HCT116 (cell line): ENCODE results near the gene GTF2I. TPM values are rescaled to one million over a fixed set of nuclear protein-coding genes. Genes with fewer than 3 reads are reported as not detected.

Experiments used
- ATAC-seq: fragments of 200-7000 bp; cut with Tn5 transposase; 2 replicates; pipeline ENCODE4 v1.9.1; 2020; ENCODE audit warnings: mild to moderate bottlenecking, moderate library complexity
- BruUV-seq: library from RNA; stranded (reverse); fragments of 400-500 nt; replicated peaks from 2 replicates; lab custom pipeline; 2021; lab: Mats Ljungman, UMichigan
- CTCF ChIA-PET: fragments of 300-600 bp; sonication (Branson Sonifier 250); formaldehyde crosslinking; loops from one replicate; lab custom pipeline; 2021; ENCODE audit warnings: antibody characterized with exemption; lab: Charles Lee
- POLR2A ChIA-PET: fragments of 300-600, 350-600 bp; sonication (Branson Sonifier 250); formaldehyde crosslinking; loops from one replicate; lab custom pipeline; 2021; ENCODE audit warnings: antibody characterized with exemption; lab: Charles Lee
- RAD21 ChIA-PET, 2 experiments: fragments of 300-600 bp; sonication (Branson Sonifier 250); formaldehyde crosslinking; loops; one replicate each; lab custom pipeline; 2023; ENCODE audit warnings: low total read pairs in 2 of 2; ENCODE audit not compliant: uncharacterized antibody in 2 of 2, unreplicated experiment in 2 of 2, low non-redundant PET in 1 of 2; lab: Charles Lee
- DNase-seq: peaks from one replicate; pipeline ENCODE4 v3.0.0-alpha.2; 2010; ENCODE audit warnings: low read depth, low spot score
- H2AFZ ChIP-seq: fragments of 200-600 bp; shearing (Covaris generic), sonication (generic); 2 replicates; pipeline ENCODE4 v1.6.1; 2017; ENCODE audit warnings: low read depth, mixed run types, mixed read lengths, antibody characterized with exemption, low read length; ENCODE audit not compliant: poor library complexity, severe bottlenecking
- H3K27ac ChIP-seq: 2 replicates; pipeline ENCODE4 v1.5.1; 2012; ENCODE audit warnings: low read depth, low read length
- H3K27me3 ChIP-seq: fragments of 200-600 bp; sonication (generic); 2 replicates; pipeline ENCODE4 v1.6.1; 2016; ENCODE audit warnings: mixed run types, low read length, mixed read lengths; ENCODE audit not compliant: insufficient read depth
- H3K36me3 ChIP-seq, 2 experiments: fragments of 200-500 bp in 1 of 2; fragments of 200-600 bp in 1 of 2; sonication (Bioruptor generic) in 1 of 2; sonication (generic) in 1 of 2; 2 replicates each; pipeline versions ENCODE4 v1.5.1 to v1.6.1; 2014 to 2016; ENCODE audit warnings: low read length in 2 of 2, inconsistent platforms in 1 of 2, mixed read lengths in 1 of 2, mixed run types in 1 of 2; ENCODE audit not compliant: insufficient read depth in 2 of 2, control insufficient read depth in 1 of 2
- H3K4me1 ChIP-seq, 2 experiments: fragments of 200-600 bp in 1 of 2; sonication (generic) in 1 of 2; 2 replicates each; pipeline versions ENCODE4 v1.5.1 to v1.6.1; 2012 to 2017; ENCODE audit warnings: low read length in 2 of 2, inconsistent platforms in 1 of 2, mild to moderate bottlenecking in 1 of 2, mixed read lengths in 1 of 2, mixed run types in 1 of 2, moderate library complexity in 1 of 2; ENCODE audit not compliant: insufficient read depth in 2 of 2, control insufficient read depth in 1 of 2
- H3K4me2 ChIP-seq: fragments of 200-600 bp; sonication (generic); 2 replicates; pipeline ENCODE4 v1.6.1; 2017; ENCODE audit warnings: mixed run types, low read length, mixed read lengths
- H3K4me3 ChIP-seq, 2 experiments: fragments of 200-600 bp in 1 of 2; sonication (generic) in 1 of 2; replicated peaks in 1 of 2; 2 replicates each; pipeline ENCODE4 v1.5.1; 2011 to 2016; ENCODE audit warnings: low read length in 2 of 2, control low read depth in 1 of 2, low read depth in 1 of 2, mild to moderate bottlenecking in 1 of 2, mixed read lengths in 1 of 2, mixed run types in 1 of 2
- H3K79me2 ChIP-seq: fragments of 200-600 bp; sonication (generic); 2 replicates; pipeline ENCODE4 v1.6.1; 2017; ENCODE audit warnings: mild to moderate bottlenecking, mixed run types, low read length, moderate library complexity, mixed read lengths; ENCODE audit not compliant: insufficient read depth
- H3K9ac ChIP-seq: fragments of 200-600 bp; sonication (generic); 2 replicates; pipeline ENCODE4 v1.6.1; 2016; ENCODE audit warnings: low read length, mixed read lengths
- H3K9me2 ChIP-seq: fragments of 200-600 bp; sonication (generic), shearing (Covaris generic); 2 replicates; pipeline ENCODE4 v1.6.1; 2017; ENCODE audit warnings: mixed run types, mild to moderate bottlenecking, moderate library complexity; ENCODE audit not compliant: insufficient read depth
- H3K9me3 ChIP-seq, 2 experiments: fragments of 200-500 bp in 1 of 2; fragments of 200-600 bp in 1 of 2; sonication (Bioruptor generic) in 1 of 2; sonication (generic) in 1 of 2; 2 replicates each; pipeline ENCODE4 v1.6.1; 2014 to 2017; ENCODE audit warnings: low read length in 2 of 2, mixed read lengths in 2 of 2, inconsistent platforms in 1 of 2, low read depth in 1 of 2, mild to moderate bottlenecking in 1 of 2, mixed run types in 1 of 2, moderate library complexity in 1 of 2; ENCODE audit not compliant: control insufficient read depth in 1 of 2, insufficient read depth in 1 of 2
- H4K20me1 ChIP-seq: fragments of 200-600 bp; sonication (generic), shearing (Covaris generic); 2 replicates; pipeline ENCODE4 v1.6.1; 2017; ENCODE audit warnings: mixed run types, mild to moderate bottlenecking, moderate library complexity; ENCODE audit not compliant: insufficient read depth
- CBX3 ChIP-seq: IDR thresholded peaks from 2 replicates; pipeline ENCODE4 v1.6.1; 2012; ENCODE audit warnings: low read depth
- EZH2 ChIP-seq: fragments of 200-600 bp; sonication (generic); IDR thresholded peaks from 2 replicates; pipeline ENCODE4 v1.6.1; 2017; ENCODE audit warnings: antibody characterized with exemption, mixed run types
- RAD21 ChIP-seq: IDR thresholded peaks from 2 replicates; pipeline ENCODE4 v1.6.1; 2012; ENCODE audit warnings: low read depth, mild to moderate bottlenecking
- SIN3A ChIP-seq: IDR thresholded peaks from 2 replicates; pipeline ENCODE4 v1.6.1; 2012; ENCODE audit warnings: low read depth
- intact Hi-C: fragments of 100-400 bp; cut with micrococcal nuclease; formaldehyde crosslinking; loops from 2 replicates; pipeline ENCODE4 v1.10.0; 2022
- total RNA-seq: library from RNA; stranded (reverse); gene quantifications from one replicate; pipeline ENCODE4 v1.2.1, GENCODE V29; 2021; ENCODE audit not compliant: unreplicated experiment
- TF ChIP-seq, protein P1 (sequence below), 3 experiments: fragments of 200-600 bp in 1 of 3; sonication (generic) in 1 of 3; IDR thresholded peaks in 2 of 3; conservative IDR thresholded peaks in 1 of 3; 2 replicates each; pipeline ENCODE4 v1.5.1; 2012 to 2017; ENCODE audit warnings: low read depth in 2 of 3, low read length in 2 of 3, antibody characterized with exemption in 1 of 3, borderline replicate concordance in 1 of 3, control low read depth in 1 of 3, mild to moderate bottlenecking in 1 of 3, mixed read lengths in 1 of 3, mixed run types in 1 of 3, moderate library complexity in 1 of 3; ENCODE audit not compliant: insufficient read depth in 1 of 3

GTF2I gene
- total RNA-seq, 1 experiment from 2014 or later = 164 TPM

DNA sequence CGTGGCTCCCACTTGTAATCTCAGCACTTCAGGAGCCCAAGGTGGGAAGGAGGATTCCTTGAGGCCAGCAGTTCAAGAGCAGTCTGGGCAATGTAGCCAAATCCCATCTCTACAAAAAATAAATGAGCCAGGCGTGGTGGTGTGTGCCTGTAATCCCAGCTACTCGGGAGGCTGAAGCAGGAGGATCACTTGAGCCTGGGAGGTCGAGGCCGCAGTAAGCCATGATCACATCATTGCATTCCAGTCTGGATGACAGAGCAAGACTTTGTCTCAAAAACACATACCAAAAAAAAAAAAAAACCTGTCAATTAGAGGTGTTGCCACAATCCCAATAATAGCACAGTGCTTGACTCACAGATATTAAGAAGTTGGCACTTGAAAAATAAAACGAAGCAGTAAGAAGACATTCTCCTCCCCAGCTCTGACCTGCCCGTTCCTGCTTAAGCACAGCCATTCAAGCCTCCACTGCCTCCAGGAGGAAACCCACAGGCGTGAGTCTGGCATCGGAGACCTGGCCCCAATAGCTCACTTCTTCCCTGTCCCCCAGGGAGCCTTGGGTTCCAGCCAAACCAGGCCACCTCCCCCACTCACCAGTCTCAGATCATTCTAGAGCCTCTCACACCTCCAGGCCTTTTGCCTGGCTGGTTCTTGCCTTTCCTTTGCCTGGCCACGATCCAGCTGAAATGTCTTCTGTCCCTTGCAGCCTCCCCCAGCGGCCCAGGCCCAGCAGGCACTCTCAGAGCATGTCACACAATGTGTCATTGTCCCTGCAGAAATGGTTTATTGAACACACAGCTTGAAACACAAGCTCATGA lies 45.3 kb upstream of the GTF2I start:
- peak overlapping the region; percentile 63 for H3K4me2 ChIP-seq
- no peak overlapping the region for H3K4me3 ChIP-seq

DNA sequence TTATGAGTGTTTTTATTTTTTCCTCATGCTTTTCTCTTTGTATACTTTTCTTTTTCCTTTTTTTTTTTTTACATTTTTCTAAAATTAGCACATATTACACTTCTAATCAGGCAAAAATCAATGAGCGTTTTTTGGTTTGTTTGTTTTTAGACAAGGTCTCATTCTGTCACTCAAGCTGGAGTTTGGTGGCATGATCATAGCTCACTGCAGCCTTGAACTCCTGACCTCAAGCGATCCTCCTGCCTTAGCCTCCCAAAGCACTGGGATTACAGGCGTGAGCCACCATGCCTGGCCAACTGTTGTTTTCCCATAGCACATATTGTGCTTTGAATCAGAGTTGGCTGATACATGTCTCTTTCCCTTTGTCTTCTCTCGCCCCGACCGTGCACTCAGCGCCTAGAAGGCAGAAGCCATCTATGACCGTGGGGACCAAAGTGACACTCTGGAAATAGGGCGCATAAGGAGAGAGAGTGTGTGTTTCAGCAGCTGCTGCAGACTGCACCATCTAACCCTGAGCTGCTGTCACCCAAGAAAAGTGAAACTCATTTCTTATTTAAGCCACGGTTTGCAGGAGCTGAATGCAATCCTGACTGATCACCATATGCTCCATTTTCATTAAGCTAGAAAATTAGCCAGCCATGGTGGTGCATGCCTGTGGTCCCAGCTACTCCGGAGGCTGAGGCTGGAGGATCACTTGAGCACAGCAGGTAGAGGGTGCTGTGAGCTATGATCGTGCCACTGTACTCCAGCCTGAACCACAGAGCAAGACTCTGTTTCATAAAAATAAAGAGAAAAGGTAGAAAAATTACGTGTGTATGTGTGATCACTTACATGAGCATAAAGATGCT lies 41.4 kb upstream of the GTF2I start:
- no peaks in the 10 kb centered on the region for H3K36me3 ChIP-seq
- H3K27ac ChIP-seq = no peak overlapping the region
- H3K79me2 ChIP-seq = no peaks in the 10 kb centered on the region
- no peak overlapping the region for H3K4me2 ChIP-seq
- DNase-seq = no peak
- ChIA-PET RAD21 (no interaction called here), POLR2A (no interaction called here), CTCF (interaction anchor here (0.7 to 1.1 kb wide), 2 partner anchors 166 to 245 kb away, joined by 3 read pairs; no protein-coding TSS in a partner anchor)
- H4K20me1 ChIP-seq = no peaks in the 10 kb centered on the region
- no peak overlapping the region for H3K9ac ChIP-seq
- H3K4me1 ChIP-seq = peaks cover 20 to 21% of the 10 kb centered on the region in 2 experiments
- H3K9me2 ChIP-seq = no peaks in the 10 kb centered on the region
- peak overlapping the region; percentile 45 for H2AFZ ChIP-seq
- no peaks in the 10 kb centered on the region for H3K27me3 ChIP-seq
- no peak overlapping the region for H3K4me3 ChIP-seq
- no peaks in the 10 kb centered on the region for H3K9me3 ChIP-seq
- BruUV-seq = no TSS peak
- ATAC-seq = peak; percentile 49; the same call in 1 of the 2 replicates
- intact Hi-C loops = no loop called here
- peak; percentile 42 for TF ChIP-seq RAD21
- no peak for TF ChIP-seq SIN3A
- TF ChIP-seq, protein P1, sequence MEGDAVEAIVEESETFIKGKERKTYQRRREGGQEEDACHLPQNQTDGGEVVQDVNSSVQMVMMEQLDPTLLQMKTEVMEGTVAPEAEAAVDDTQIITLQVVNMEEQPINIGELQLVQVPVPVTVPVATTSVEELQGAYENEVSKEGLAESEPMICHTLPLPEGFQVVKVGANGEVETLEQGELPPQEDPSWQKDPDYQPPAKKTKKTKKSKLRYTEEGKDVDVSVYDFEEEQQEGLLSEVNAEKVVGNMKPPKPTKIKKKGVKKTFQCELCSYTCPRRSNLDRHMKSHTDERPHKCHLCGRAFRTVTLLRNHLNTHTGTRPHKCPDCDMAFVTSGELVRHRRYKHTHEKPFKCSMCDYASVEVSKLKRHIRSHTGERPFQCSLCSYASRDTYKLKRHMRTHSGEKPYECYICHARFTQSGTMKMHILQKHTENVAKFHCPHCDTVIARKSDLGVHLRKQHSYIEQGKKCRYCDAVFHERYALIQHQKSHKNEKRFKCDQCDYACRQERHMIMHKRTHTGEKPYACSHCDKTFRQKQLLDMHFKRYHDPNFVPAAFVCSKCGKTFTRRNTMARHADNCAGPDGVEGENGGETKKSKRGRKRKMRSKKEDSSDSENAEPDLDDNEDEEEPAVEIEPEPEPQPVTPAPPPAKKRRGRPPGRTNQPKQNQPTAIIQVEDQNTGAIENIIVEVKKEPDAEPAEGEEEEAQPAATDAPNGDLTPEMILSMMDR (IDR thresholded peaks at IDR 0.05 in 2 of 3, conservative IDR thresholded peaks at IDR 0.05 in 1 of 3; ENCODE audit: borderline replicate concordance in 1 of 3, insufficient read depth in 1 of 3, low read depth in 2 of 3, low read length in 2 of 3) = peak in 2 of 3 experiments; percentile 5 to 14; a peak in 1 of 6 replicates

More for the DNA sequence above, 45.3 kb upstream of the GTF2I start:
- ATAC-seq (peak; percentile 29), DNase-seq (no peak)
- Histone ChIP-seq H3K79me2 (no peaks in the 10 kb centered on the region), H3K9me3 (no peaks in the 10 kb centered on the region), H4K20me1 (no peaks in the 10 kb centered on the region), H3K9ac (peak overlapping the region; percentile 39), H3K27ac (peak overlapping the region; percentile 48), H3K4me1 (peaks cover 45 to 51% of the 10 kb centered on the region in 2 experiments), H3K27me3 (no peaks in the 10 kb centered on the region), H2AFZ (peak overlapping the region; percentile 75), H3K9me2 (no peaks in the 10 kb centered on the region), H3K36me3 (no peaks in the 10 kb centered on the region)
- TF ChIP-seq EZH2 (no peak), CBX3 (0 out of 2 replicates have a peak, but pooled peaks have one; percentile 15)
- CTCF ChIA-PET = no interaction called here
- RAD21 ChIA-PET = interaction anchor here in 1 of 2 experiments (0.6 kb wide), 1 partner anchor 26 kb away, joined by 3 read pairs; no protein-coding TSS in a partner anchor
- POLR2A ChIA-PET = interaction anchor here (0.9 kb wide), 1 partner anchor 23 kb away, joined by 3 read pairs; no protein-coding TSS in a partner anchor
- BruUV-seq = no TSS peak
- intact Hi-C loops = no loop called here
